Ectodermal cell (in vitro differentiated cells): ENCODE measurements around the gene GRID2.

ENCODE experiments used
- H3K27ac ChIP-seq: 2 replicates; pipeline ENCODE4 v1.7.0; 2013; ENCODE audit warnings: mild to moderate bottlenecking, low read depth, low read length; ENCODE audit not compliant: insufficient read depth, poor library complexity, severe bottlenecking
- H3K27me3 ChIP-seq: 2 replicates; pipeline ENCODE4 v1.7.0; 2013; ENCODE audit warnings: mild to moderate bottlenecking, low read length; ENCODE audit not compliant: insufficient read depth, control insufficient read depth, poor library complexity, severe bottlenecking
- H3K36me3 ChIP-seq: one replicate; pipeline ENCODE4 v1.7.0; 2013; ENCODE audit warnings: low read length; ENCODE audit not compliant: control insufficient read depth, insufficient read depth
- H3K4me1 ChIP-seq: one replicate; pipeline ENCODE4 v1.7.0; 2013; ENCODE audit warnings: low read length; ENCODE audit not compliant: control insufficient read depth, insufficient read depth
- H3K4me3 ChIP-seq: 2 replicates; pipeline ENCODE4 v1.7.0; 2013; ENCODE audit warnings: low read depth, low read length, control low read depth; ENCODE audit not compliant: insufficient read depth
- H3K9me3 ChIP-seq: 2 replicates; pipeline ENCODE4 v1.7.0; 2013; ENCODE audit warnings: mild to moderate bottlenecking, low read length, moderate library complexity; ENCODE audit not compliant: control insufficient read depth
- WGBS, 2 experiments: methylation state at CpG; one replicate each; pipeline ENCODE4 v1.1.7; 2013; ENCODE audit warnings: missing lambda C conversion rate in 2 of 2; 5-methylcytosine and 5-hydroxymethylcytosine counted together

GRID2 gene

DNA sequence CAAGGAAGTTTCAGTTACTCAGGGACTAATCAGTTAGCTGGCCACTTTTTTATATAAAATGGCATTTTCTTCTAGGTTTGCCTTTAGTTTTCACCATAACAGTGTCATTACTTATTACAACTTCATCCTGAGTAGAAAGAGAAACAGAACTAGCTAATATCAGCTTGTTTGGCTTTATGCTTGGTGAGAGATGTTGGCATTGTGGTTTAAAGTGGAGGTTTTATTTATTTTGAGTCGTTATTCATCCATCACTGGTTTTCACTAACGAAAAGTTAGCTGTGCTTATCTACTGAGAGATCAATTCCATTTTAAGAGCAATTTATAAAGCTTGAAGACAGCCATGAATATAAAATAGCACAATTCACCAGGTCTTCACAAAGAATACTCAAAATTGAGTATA is 714.5 kb downstream of the GRID2 start:
- H3K27me3 ChIP-seq = no peaks in the 10 kb centered on the region
- H3K4me1 ChIP-seq = no peaks in the 10 kb centered on the region
- no peak overlapping the region for H3K4me3 ChIP-seq
- no peaks in the 10 kb centered on the region for H3K9me3 ChIP-seq
- WGBS, 2 experiments = 85 to 93% methylated on average over 2 of the region's 2 CpGs
- no peak overlapping the region for H3K27ac ChIP-seq
- no peaks in the 10 kb centered on the region for H3K36me3 ChIP-seq

DNA sequence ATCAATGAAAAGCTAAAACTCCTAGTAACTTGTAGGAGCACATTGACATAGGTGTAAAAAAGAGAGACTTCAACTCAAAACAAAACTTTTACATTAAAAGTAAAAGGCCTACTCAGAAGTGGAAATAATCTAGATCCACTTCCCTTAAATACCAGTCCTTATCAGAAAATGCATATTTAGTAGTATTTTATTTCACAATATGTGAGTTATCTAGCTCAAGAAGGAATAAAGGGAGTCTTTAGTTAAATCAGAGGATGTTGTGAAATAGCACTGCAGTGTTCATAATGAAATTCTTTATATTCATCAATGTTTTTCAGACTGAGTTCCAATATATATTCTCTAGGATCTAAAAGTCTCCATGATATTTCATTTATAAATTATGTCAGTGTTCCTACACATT is 715.0 kb downstream of the GRID2 start:
- Histone ChIP-seq H3K4me1 (no peaks in the 10 kb centered on the region), H3K36me3 (no peaks in the 10 kb centered on the region), H3K4me3 (no peak overlapping the region), H3K27ac (no peak overlapping the region), H3K27me3 (no peaks in the 10 kb centered on the region), H3K9me3 (no peaks in the 10 kb centered on the region)

DNA sequence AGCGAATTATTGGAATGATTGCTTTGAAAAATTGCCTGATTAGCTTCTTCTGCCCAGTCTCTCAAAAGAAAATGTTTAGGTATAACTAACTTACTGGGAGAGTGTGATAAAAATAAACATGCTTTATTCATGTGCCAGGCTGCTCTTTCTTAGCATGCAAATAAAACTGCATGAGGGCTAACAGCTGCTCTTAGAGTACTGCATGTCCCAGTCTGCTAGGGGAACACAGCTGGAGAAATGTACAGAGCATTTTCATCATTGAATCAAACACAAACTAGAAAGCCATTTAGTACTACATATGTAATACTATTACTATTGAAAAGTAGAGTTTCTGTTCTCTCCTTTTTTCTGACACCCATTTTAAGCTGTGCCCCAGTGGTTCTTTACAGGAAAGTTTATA is 726.0 kb downstream of the GRID2 start:
- no peaks in the 10 kb centered on the region for H3K36me3 ChIP-seq
- no peaks in the 10 kb centered on the region for H3K27me3 ChIP-seq
- no peak overlapping the region for H3K27ac ChIP-seq
- 100% methylated on average over 1 of the region's 1 CpG; no CpG with 5 or more reads in 1 of the 2 experiments for WGBS, 2 experiments
- no peaks in the 10 kb centered on the region for H3K9me3 ChIP-seq
- H3K4me3 ChIP-seq = no peak overlapping the region
- no peaks in the 10 kb centered on the region for H3K4me1 ChIP-seq

GRCh38 chr4:93030670-93031069 is 726.9 kb downstream of the GRID2 start:
- Histone ChIP-seq H3K4me1 (no peaks in the 10 kb centered on the region), H3K9me3 (no peaks in the 10 kb centered on the region), H3K27me3 (no peaks in the 10 kb centered on the region), H3K4me3 (no peak overlapping the region), H3K27ac (no peak overlapping the region), H3K36me3 (no peaks in the 10 kb centered on the region)
- WGBS, 2 experiments = 91 to 96% methylated on average over 2 of the region's 3 CpGs

DNA sequence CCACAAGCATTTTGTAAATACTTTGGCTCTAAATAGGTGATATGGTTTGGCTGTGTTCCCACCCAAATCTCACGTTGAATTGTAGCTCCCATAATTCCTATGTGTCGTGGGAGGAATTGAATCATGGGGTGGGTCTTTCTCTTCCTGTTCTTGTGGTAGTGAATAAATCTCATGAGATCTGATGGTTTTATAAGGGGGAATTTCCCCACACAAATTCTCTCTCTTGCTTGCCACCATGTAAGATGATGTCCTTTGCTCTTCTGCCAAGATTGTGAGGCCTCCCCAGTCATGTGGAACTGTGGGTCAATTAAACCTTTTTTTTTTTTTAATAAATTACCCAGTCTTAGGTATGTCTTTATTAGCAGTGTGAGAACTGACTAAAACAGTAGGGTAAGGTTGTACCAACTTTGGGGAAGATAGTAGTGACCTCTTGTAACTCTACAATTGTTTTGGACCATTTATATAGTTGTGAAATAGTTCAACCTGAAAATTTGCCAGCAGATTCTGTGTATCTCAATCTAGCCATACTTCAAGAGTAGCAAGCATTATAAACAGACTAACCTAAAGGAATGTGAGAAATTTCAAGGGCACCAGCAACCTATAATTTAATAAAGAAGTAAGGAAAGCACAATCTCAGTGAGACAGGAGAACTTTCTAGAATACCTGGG is 727.8 kb downstream of the GRID2 start:
- Histone ChIP-seq H3K4me1 (no peaks in the 10 kb centered on the region), H3K4me3 (no peak overlapping the region), H3K27me3 (no peaks in the 10 kb centered on the region), H3K27ac (no peak overlapping the region), H3K9me3 (no peaks in the 10 kb centered on the region), H3K36me3 (no peaks in the 10 kb centered on the region)
- WGBS, 2 experiments = 90 to 100% methylated on average over 2 of the region's 2 CpGs

DNA sequence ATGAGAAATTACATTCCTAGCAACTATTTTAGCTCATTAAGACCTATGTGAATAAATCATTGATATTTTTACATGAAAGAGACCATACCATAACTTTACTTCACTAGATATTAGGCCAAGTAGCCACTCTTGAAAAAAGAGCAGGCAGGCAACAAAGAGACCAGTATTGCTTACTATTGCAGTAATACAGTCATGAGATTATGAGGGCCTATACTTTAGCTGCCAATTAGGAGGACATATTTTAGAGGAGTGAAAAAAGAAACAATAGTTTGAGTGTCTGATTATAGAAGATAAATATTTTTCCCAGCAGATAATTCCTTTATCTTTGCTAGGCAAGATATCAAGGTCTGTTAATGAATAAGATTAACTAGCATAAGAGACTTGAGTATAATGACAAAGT is 739.0 kb downstream of the GRID2 start:
- Histone ChIP-seq H3K4me3 (no peak overlapping the region), H3K36me3 (no peaks in the 10 kb centered on the region), H3K4me1 (no peaks in the 10 kb centered on the region), H3K27me3 (no peaks in the 10 kb centered on the region), H3K27ac (no peak overlapping the region), H3K9me3 (no peaks in the 10 kb centered on the region)

GRCh38 chr4:93053140-93053539 is 749.4 kb downstream of the GRID2 start:
- H3K36me3 ChIP-seq = no peaks in the 10 kb centered on the region
- no peak overlapping the region for H3K4me3 ChIP-seq
- no peaks in the 10 kb centered on the region for H3K9me3 ChIP-seq
- no peak overlapping the region for H3K27ac ChIP-seq
- no peaks in the 10 kb centered on the region for H3K27me3 ChIP-seq
- H3K4me1 ChIP-seq = peaks cover 13% of the 10 kb centered on the region
- 85 to 94% methylated on average over 6 of the region's 6 CpGs for WGBS, 2 experiments

DNA sequence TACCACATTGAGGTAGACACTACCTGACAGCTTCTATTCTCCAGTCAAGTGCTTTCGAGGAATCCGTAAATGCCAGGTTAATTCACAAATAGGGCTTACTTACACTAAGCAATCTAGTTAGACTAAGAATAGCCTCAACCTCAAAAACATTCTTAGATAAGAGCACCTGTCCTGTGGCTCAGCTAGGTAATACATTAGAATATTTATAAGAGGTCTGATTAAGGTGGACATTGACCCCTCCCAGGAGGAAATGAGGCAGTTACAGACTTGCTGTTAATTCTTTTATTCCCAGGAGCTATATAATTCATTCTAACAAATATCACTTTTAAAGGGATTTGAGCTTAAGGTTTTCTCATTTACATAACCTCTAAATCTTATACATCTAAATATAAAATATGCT is 758.1 kb downstream of the GRID2 start:
- Histone ChIP-seq H3K27ac (no peak overlapping the region), H3K4me1 (no peaks in the 10 kb centered on the region), H3K9me3 (no peaks in the 10 kb centered on the region), H3K27me3 (no peaks in the 10 kb centered on the region), H3K36me3 (no peaks in the 10 kb centered on the region), H3K4me3 (no peak overlapping the region)
- 92 to 95% methylated on average over 2 of the region's 2 CpGs for WGBS, 2 experiments

DNA sequence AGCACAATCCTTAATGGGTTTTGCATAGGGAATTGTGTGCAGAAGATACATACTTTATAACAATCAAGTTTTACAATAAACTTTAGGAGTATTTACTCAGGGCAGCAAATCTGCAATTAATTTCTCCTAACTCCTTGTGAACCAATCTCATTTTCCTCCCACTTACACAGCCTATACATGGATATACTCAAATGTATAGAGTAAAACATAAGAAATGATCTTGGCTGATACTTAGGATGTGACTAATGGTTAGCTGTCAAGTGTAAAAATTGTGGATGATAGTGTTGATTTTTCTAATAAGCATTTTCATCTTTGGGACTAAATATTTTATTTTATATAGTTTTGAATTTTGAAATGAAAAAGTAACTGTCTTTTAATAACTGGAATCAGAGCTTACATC is 759.6 kb downstream of the GRID2 start:
- H3K27me3 ChIP-seq = no peaks in the 10 kb centered on the region

DNA sequence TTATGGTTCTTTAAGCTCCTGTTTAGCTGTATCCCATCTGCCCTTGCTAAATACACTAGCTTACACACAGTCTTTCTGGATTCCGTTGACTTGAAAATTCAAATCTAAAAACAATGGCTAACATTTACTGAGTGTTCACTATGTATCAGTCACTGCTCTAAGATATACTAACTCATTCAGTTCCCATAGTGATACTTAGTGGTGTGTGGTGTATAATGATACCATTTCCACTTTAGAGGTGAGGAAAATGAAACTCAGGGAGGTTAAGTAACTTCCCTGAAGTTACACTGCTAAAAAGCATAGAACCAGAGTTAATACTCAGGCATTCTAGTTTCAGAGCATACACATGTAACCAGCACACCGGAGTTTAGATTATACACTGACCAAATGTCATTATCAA is 762.0 kb downstream of the GRID2 start:
- H3K36me3 ChIP-seq = no peaks in the 10 kb centered on the region
- H3K27me3 ChIP-seq = no peaks in the 10 kb centered on the region
- H3K4me1 ChIP-seq = no peaks in the 10 kb centered on the region
- no peak overlapping the region for H3K4me3 ChIP-seq
- no peaks in the 10 kb centered on the region for H3K9me3 ChIP-seq
- H3K27ac ChIP-seq = no peak overlapping the region
- WGBS, 2 experiments = 86% methylated on average over 2 of the region's 2 CpGs

More for the DNA sequence above, 759.6 kb downstream of the GRID2 start:
- no peaks in the 10 kb centered on the region for H3K9me3 ChIP-seq
- H3K36me3 ChIP-seq = no peaks in the 10 kb centered on the region
- H3K4me1 ChIP-seq = no peaks in the 10 kb centered on the region
- no peak overlapping the region for H3K27ac ChIP-seq
- no peak overlapping the region for H3K4me3 ChIP-seq

- H3K27ac ChIP-seq = no peak overlapping the region
- no peaks in the 10 kb centered on the region for H3K9me3 ChIP-seq
- H3K4me1 ChIP-seq = no peaks in the 10 kb centered on the region
- no peaks in the 10 kb centered on the region for H3K36me3 ChIP-seq
- H3K4me3 ChIP-seq = no peak overlapping the region
- H3K27me3 ChIP-seq = no peaks in the 10 kb centered on the region
- 100% methylated on average over 1 of the region's 1 CpG; no CpG with 5 or more reads in 1 of the 2 experiments for WGBS, 2 experiments
Measured at GRCh38 chr4:93066749-93067148, 763.0 kb downstream of the GRID2 start.
